Activated T-cell treated with anti-CD3 and anti-CD28 coated beads, Interleukin-2, amount 50 U/mL, for 48 hours (primary cell): Measurements from ENCODE around the gene PAX5.

Experiments used
- DNase-seq, 2 experiments: peaks; one replicate each; pipeline ENCODE4 v3.0.0-alpha.2; 2020

Gene PAX5

GRCh38 chr9:36985769-36986467, 48.1 kb downstream of the PAX5 start:
- DNase-seq = peak in 1 of 2 experiments; percentile 36

GRCh38 chr9:36985061-36985768, 48.9 kb downstream of the PAX5 start:
- no peak for DNase-seq

- no peak for DNase-seq
Observed at GRCh38 chr9:36980148-36980974, 53.7 kb downstream of the PAX5 start.

- DNase-seq = no peak
Observed at GRCh38 chr9:36976371-36977030, 57.6 kb downstream of the PAX5 start.

GRCh38 chr9:36974731-36975130, 59.3 kb downstream of the PAX5 start:
- no peak for DNase-seq

- no peak for DNase-seq
Observed at GRCh38 chr9:36971935-36972488, 62.1 kb downstream of the PAX5 start.

- no peak for DNase-seq
Observed at GRCh38 chr9:36970007-36970888, 63.8 kb downstream of the PAX5 start.

- no peak for DNase-seq
Observed at GRCh38 chr9:36969216-36969771, 64.8 kb downstream of the PAX5 start.

GRCh38 chr9:36968574-36969215, 65.4 kb downstream of the PAX5 start:
- no peak for DNase-seq

GRCh38 chr9:36967997-36968396, 66.1 kb downstream of the PAX5 start:
- no peak for DNase-seq

GRCh38 chr9:36966371-36967097, 67.5 kb downstream of the PAX5 start:
- no peak for DNase-seq

GRCh38 chr9:36964791-36965190, 69.3 kb downstream of the PAX5 start:
- no peak for DNase-seq

GRCh38 chr9:36963346-36963745, 70.7 kb downstream of the PAX5 start:
- DNase-seq = no peak

GRCh38 chr9:36962691-36963090, 71.4 kb downstream of the PAX5 start:
- no peak for DNase-seq

- DNase-seq = no peak
Observed at GRCh38 chr9:36961561-36962325, 72.3 kb downstream of the PAX5 start.

- no peak for DNase-seq
Observed at GRCh38 chr9:36961051-36961450, 73.0 kb downstream of the PAX5 start.

- DNase-seq = no peak
Observed at GRCh38 chr9:36960575-36960955, 73.5 kb downstream of the PAX5 start.

GRCh38 chr9:36959681-36960574, 74.1 kb downstream of the PAX5 start:
- no peak for DNase-seq
